Lung (tissue), 12 donors: Measurements from ENCODE around the gene ZNF662. TPM values are rescaled to one million over a fixed set of nuclear protein-coding genes. Genes with fewer than 3 reads are reported as not detected.
A peak's percentile ranks its signal among the peaks of the same experiment; 100 is the strongest.

Source experiments
- ATAC-seq: fragments of 200-7000 bp; cut with Tn5 transposase; one replicate; pipeline ENCODE4 v1.9.1; 2020; ENCODE audit warnings: moderate number of reproducible peaks; ENCODE audit not compliant: insufficient read depth, low FRiP score
- DNase-seq, 3 donors: peaks; one replicate each; pipeline ENCODE4 v3.0.0-alpha.2; 2013 to 2017
- H3K27ac ChIP-seq, 2 donors: one replicate each; pipeline ENCODE4 v1.5.1; 2013; ENCODE audit warnings: mild to moderate bottlenecking in 2 of 2, moderate library complexity in 2 of 2, control low read depth in 1 of 2, inconsistent platforms in 1 of 2, low read depth in 1 of 2, low read length in 1 of 2
- H3K27me3 ChIP-seq, 3 donors: one replicate each; pipeline ENCODE4 v1.5.1; 2013; ENCODE audit warnings: low read length in 2 of 3; ENCODE audit not compliant: control insufficient read depth in 3 of 3, insufficient read depth in 3 of 3
- H3K36me3 ChIP-seq, 4 donors: one replicate each; pipeline ENCODE4 v1.5.1; 2013; ENCODE audit warnings: low read length in 4 of 4, mild to moderate bottlenecking in 1 of 4, moderate library complexity in 1 of 4; ENCODE audit not compliant: control insufficient read depth in 4 of 4, insufficient read depth in 4 of 4
- H3K4me1 ChIP-seq, 5 donors: one replicate each; pipeline ENCODE4 v1.5.1; 2013; ENCODE audit warnings: low read length in 5 of 5, mild to moderate bottlenecking in 2 of 5, moderate library complexity in 1 of 5; ENCODE audit not compliant: control insufficient read depth in 5 of 5, insufficient read depth in 5 of 5
- H3K4me3 ChIP-seq: one replicate; pipeline ENCODE4 v1.5.1; 2013; ENCODE audit warnings: mild to moderate bottlenecking, control low read depth, moderate library complexity
- H3K9ac ChIP-seq, 2 donors: one replicate each; pipeline ENCODE4 v1.5.1; 2013; ENCODE audit warnings: low read length in 2 of 2, control low read depth in 1 of 2; ENCODE audit not compliant: insufficient read depth in 1 of 2
- H3K9me3 ChIP-seq, 4 donors: one replicate each; pipeline ENCODE4 v1.5.1; 2013; ENCODE audit warnings: low read length in 3 of 4, mild to moderate bottlenecking in 1 of 4, moderate library complexity in 1 of 4; ENCODE audit not compliant: control insufficient read depth in 4 of 4, insufficient read depth in 3 of 4
- CTCF ChIP-seq: IDR thresholded peaks from 2 replicates; pipeline ENCODE4 v1.5.1; 2012; ENCODE audit warnings: mild to moderate bottlenecking; ENCODE audit errors: control extremely low read depth, extremely low read depth
- WGBS, 2 donors: extraction: QIAGEN DNeasy Blood & Tissue Kit; methylation state at CpG; one replicate each; pipeline ENCODE4 v1.1.7; 2013; 5-methylcytosine and 5-hydroxymethylcytosine counted together
- polyA plus RNA-seq, 2 donors: library from polyadenylated mRNA; stranded (reverse); fragments of 200-250 nt; gene quantifications; one replicate each; pipeline ENCODE4 v1.2.1, GENCODE V29; 2013
- total RNA-seq, 2 donors: library from RNA; depleted of rRNA in 1 of 2; stranded (reverse); fragments of >200 nt in 1 of 2; gene quantifications; one replicate each; pipeline ENCODE4 v1.2.1, GENCODE V29; 2014 to 2021
- donor health status: control.
- donor health status: control.
- donor health status: Bipolar disorder and iron deficiency.
- donor health status: healthy.
- donor health status: DM: yes; HTN: yes; CAD: no.

Gene ZNF662
- total and polyA plus RNA-seq, 4 donors = 0.85 to 22.7 (median 6.4) TPM

GRCh38 chr3:42875325-42876151 lies 30.4 kb upstream of the ZNF662 start, which contains the start of gene CYP8B1:
CYP8B1 (minus strand) TSS chr3:42875879; CDS start chr3:42875816, 63 bp downstream.
- DNase-seq = no peak
- Histone ChIP-seq H3K4me1 (peaks cover 0 to 21% (median 5%) of the 10 kb centered on the region in 5 donors), H3K27me3 (no peaks in the 10 kb centered on the region), H3K27ac (no peak within 1 kb of the TSS), H3K4me3 (no peak within 1 kb of the TSS), H3K9me3 (no peaks in the 10 kb centered on the region), H3K9ac (no peak within 1 kb of the TSS), H3K36me3 (no peaks in the 10 kb centered on the region)
- 90 to 94% methylated on average over 13 of the region's 13 CpGs for WGBS, 2 donors
- no peak for TF ChIP-seq CTCF
- no peak for ATAC-seq

- ATAC-seq (no peak), DNase-seq (no peak)
- no peak for TF ChIP-seq CTCF
- no peaks in the 10 kb centered on the region for H3K9me3 ChIP-seq
- H3K4me1 ChIP-seq = peaks cover 0 to 21% (median 8%) of the 10 kb centered on the region in 5 donors
- no peaks in the 10 kb centered on the region for H3K36me3 ChIP-seq
- no peaks in the 10 kb centered on the region for H3K27me3 ChIP-seq
- H3K27ac ChIP-seq = no peak overlapping the region
- WGBS, 2 donors = 56 to 83% methylated on average over 1 of the region's 1 CpG
- H3K4me3 ChIP-seq = no peak overlapping the region
- no peak overlapping the region for H3K9ac ChIP-seq
Observed at GRCh38 chr3:42876401-42876800, 29.5 kb upstream of the ZNF662 start.

- H3K9me3 ChIP-seq = no peaks in the 10 kb centered on the region
- H3K9ac ChIP-seq = no peak overlapping the region
- peaks cover 0 to 14% (median 8%) of the 10 kb centered on the region in 5 donors for H3K4me1 ChIP-seq
- no peak overlapping the region for H3K27ac ChIP-seq
- WGBS, 2 donors = 72 to 85% methylated on average over 7 of the region's 7 CpGs
- no peak for TF ChIP-seq CTCF
- DNase-seq (peak; percentile 11 to 34 (median 20)), ATAC-seq (no peak)
- no peaks in the 10 kb centered on the region for H3K36me3 ChIP-seq
- no peaks in the 10 kb centered on the region for H3K27me3 ChIP-seq
- no peak overlapping the region for H3K4me3 ChIP-seq
Observed at GRCh38 chr3:42876940-42877720, 28.8 kb upstream of the ZNF662 start.
